Ovary (tissue), 3 donors: Measurements from ENCODE around the gene CXCL12.

Experiments
- CTCF ChIP-seq, 3 donors: fragments of 450-650 bp in 2 of 3; fragments of 200-600 bp in 1 of 3; IDR thresholded peaks; one replicate each; pipeline versions ENCODE4 v1.5.1 to v1.8.0; 2016 to 2022; ENCODE audit warnings: antibody characterized with exemption in 3 of 3, mild to moderate bottlenecking in 1 of 3
- EP300 ChIP-seq: sonication (generic); formaldehyde crosslinking; IDR thresholded peaks from one replicate; pipeline ENCODE4 v1.6.1; 2017; ENCODE audit warnings: antibody characterized with exemption
- donor health status: DM: no; HTN: no; CAD: no.

- TF ChIP-seq CTCF (IDR thresholded peaks at IDR 0.05) (no peak), EP300 (no peak)
Measured at GRCh38 chr10:44413416-44413815, 28.5 kb upstream of the CXCL12 start.
